22Rv1 (cell line): Measurements from ENCODE around the gene CD19.

Source experiments
- H3K27ac ChIP-seq: fragments of 450-650 bp; 2 replicates; pipeline ENCODE4 v1.5.1; 2017
- ZFX ChIP-seq: fragments of 450-650 bp; IDR thresholded peaks from 2 replicates; pipeline ENCODE4 v1.6.1; 2017; ENCODE audit warnings: antibody characterized with exemption, borderline replicate concordance
- TF ChIP-seq, protein P1 (sequence below): fragments of 450-650 bp; IDR thresholded peaks from 2 replicates; pipeline ENCODE4 v1.5.1; 2017; ENCODE audit warnings: mild to moderate bottlenecking

Gene CD19

GRCh38 chr16:28984091-28984490 lies 52.3 kb downstream of the CD19 start:
- no peak for TF ChIP-seq ZFX
- TF ChIP-seq, protein P1, sequence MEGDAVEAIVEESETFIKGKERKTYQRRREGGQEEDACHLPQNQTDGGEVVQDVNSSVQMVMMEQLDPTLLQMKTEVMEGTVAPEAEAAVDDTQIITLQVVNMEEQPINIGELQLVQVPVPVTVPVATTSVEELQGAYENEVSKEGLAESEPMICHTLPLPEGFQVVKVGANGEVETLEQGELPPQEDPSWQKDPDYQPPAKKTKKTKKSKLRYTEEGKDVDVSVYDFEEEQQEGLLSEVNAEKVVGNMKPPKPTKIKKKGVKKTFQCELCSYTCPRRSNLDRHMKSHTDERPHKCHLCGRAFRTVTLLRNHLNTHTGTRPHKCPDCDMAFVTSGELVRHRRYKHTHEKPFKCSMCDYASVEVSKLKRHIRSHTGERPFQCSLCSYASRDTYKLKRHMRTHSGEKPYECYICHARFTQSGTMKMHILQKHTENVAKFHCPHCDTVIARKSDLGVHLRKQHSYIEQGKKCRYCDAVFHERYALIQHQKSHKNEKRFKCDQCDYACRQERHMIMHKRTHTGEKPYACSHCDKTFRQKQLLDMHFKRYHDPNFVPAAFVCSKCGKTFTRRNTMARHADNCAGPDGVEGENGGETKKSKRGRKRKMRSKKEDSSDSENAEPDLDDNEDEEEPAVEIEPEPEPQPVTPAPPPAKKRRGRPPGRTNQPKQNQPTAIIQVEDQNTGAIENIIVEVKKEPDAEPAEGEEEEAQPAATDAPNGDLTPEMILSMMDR: no peak
- H3K27ac ChIP-seq: no peak overlapping the region

DNA sequence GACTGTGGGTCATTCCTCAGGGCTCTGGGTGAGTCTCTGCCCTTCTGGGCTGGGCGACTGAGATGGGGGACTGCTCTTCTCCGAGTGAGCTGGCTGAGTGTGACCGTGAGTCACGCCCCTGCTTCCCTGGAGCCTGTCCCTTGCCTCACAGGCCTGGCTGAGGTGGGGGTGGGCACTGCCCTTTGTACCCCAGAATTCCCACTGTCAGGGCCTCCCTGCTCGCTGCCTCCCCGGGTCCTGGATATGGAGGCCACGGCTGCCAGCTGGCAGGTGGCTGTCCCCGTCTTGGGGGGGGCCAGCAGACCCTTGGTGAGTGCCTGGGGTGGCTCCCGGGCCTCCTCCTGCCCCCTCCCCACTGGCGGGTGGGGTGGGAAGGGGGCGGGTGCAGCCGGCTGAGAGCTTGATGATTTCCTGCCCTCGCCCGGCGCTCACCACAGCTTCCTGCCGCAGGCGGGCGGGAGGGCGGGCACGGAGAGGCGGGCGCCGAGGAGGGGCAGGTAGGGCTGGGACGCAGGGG lies 52.9 kb downstream of the CD19 start, which contains the start of gene LAT:
LAT (plus strand) TSS at position 434 of the 517 bp plus-strand sequence. CDS start 366 bp downstream, outside the sequence.
- no peak for TF ChIP-seq ZFX
- TF ChIP-seq, protein P1: no peak
- H3K27ac ChIP-seq: no peak within 1 kb of the TSS

- no peak overlapping the region for H3K27ac ChIP-seq
- TF ChIP-seq, protein P1: no peak
- TF ChIP-seq ZFX: no peak
Measured at GRCh38 chr16:28985211-28986041, 53.7 kb downstream of the CD19 start.

- no peak overlapping the region for H3K27ac ChIP-seq
- TF ChIP-seq, protein P1: no peak
- TF ChIP-seq ZFX: no peak
Measured at GRCh38 chr16:28986046-28986445, 54.3 kb downstream of the CD19 start.

DNA sequence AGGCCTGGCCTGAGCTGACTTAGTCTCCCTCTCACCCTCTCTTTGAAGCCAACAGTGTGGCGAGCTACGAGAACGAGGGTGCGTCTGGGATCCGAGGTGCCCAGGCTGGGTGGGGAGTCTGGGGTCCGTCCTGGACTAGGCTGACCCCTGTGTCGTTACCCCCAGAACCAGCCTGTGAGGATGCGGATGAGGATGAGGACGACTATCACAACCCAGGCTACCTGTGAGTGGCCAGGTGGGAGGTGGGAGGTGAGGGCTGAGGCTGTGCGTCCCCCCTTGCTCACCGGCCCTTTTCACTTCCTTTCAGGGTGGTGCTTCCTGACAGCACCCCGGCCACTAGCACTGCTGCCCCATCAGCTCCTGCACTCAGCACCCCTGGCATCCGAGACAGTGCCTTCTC lies 54.7 kb downstream of the CD19 start:
- TF ChIP-seq, protein P1: no peak
- TF ChIP-seq ZFX: no peak

GRCh38 chr16:28987170-28987853 lies 55.5 kb downstream of the CD19 start:
- H3K27ac ChIP-seq: no peak overlapping the region
- no peak for TF ChIP-seq ZFX
- TF ChIP-seq, protein P1: no peak

More for the DNA sequence above, 54.7 kb downstream of the CD19 start:
- H3K27ac ChIP-seq: no peak overlapping the region
